ENCODE measurements around the gene SNRPN.

GRCh38 chr15:24956111-24956838, 1.5 kb downstream of the SNRPN start:
- TF ChIP-seq CTCF (IDR thresholded peaks at IDR 0.05; ENCODE audit: low read length) (no peak), EZH2 (optimal IDR thresholded peaks at IDR 0.05; ENCODE audit: low read depth, low read length) (no peak)

Measured in MM.1S (cell line).